AG10803 (cell line): ENCODE results near the gene WASHC3.
"Not testable (repeated sequence)": the region's sequence is repeated elsewhere in the genome, so short reads cannot be mapped to it uniquely, and the experiment has no call there.

Experiments
- DNase-seq: peaks from one replicate; pipeline ENCODE4 v3.0.0; 2010; ENCODE audit warnings: low read depth
- H3K4me3 ChIP-seq: 2 replicates; pipeline ENCODE4 v1.5.1; 2011; ENCODE audit warnings: mild to moderate bottlenecking, low read length, control low read depth
- CTCF ChIP-seq: conservative IDR thresholded peaks from 2 replicates; pipeline ENCODE4 v1.5.1; 2011; ENCODE audit warnings: mild to moderate bottlenecking, low read length, control low read depth, inconsistent platforms

WASHC3 gene

GRCh38 chr12:102022286-102022685 lies 39.5 kb downstream of the WASHC3 start:
- TF ChIP-seq CTCF: no peak
- DNase-seq: no peak
- no peak overlapping the region for H3K4me3 ChIP-seq

GRCh38 chr12:102021540-102022246 lies 40.1 kb downstream of the WASHC3 start:
- H3K4me3 ChIP-seq: no peak overlapping the region
- no peak for TF ChIP-seq CTCF
- DNase-seq: no peak

- not testable (repeated sequence) for H3K4me3 ChIP-seq, DNase-seq
Observed at GRCh38 chr12:102018607-102019006, 43.2 kb downstream of the WASHC3 start.

- TF ChIP-seq CTCF: no peak
- no peak overlapping the region for H3K4me3 ChIP-seq
- DNase-seq: no peak
Observed at GRCh38 chr12:102016472-102016871, 45.3 kb downstream of the WASHC3 start.

- H3K4me3 ChIP-seq: no peak overlapping the region
- TF ChIP-seq CTCF: no peak
- DNase-seq: no peak
Observed at GRCh38 chr12:102010265-102010994, 51.4 kb downstream of the WASHC3 start.

- DNase-seq: no peak
- no peak for TF ChIP-seq CTCF
- H3K4me3 ChIP-seq: no peak overlapping the region
Observed at GRCh38 chr12:102009796-102010195, 52.0 kb downstream of the WASHC3 start.

GRCh38 chr12:102008615-102009126 lies 53.1 kb downstream of the WASHC3 start:
- TF ChIP-seq CTCF: no peak
- H3K4me3 ChIP-seq: no peak overlapping the region
- no peak for DNase-seq
